NCI-H2227 treated with DMSO at 0.1 percent for 48 hours (cell line): ENCODE data around the gene CENPX.
A peak's percentile ranks its signal among the peaks of the same experiment; 100 is the strongest.

Experiments
- DNase-seq: peaks from one replicate; lab custom pipeline; 2025; lab: John Stamatoyannopoulos, UW

CENPX gene

GRCh38 chr17:82055023-82055964 lies 32.6 kb upstream of the CENPX start:
- no peak for DNase-seq

GRCh38 chr17:82054351-82055022 lies 31.8 kb upstream of the CENPX start:
- DNase-seq = no peak

- DNase-seq = no peak
Measured at GRCh38 chr17:82053556-82054263, 31.0 kb upstream of the CENPX start.

GRCh38 chr17:82053130-82053529 lies 30.5 kb upstream of the CENPX start:
- no peak for DNase-seq

- DNase-seq = no peak
Measured at GRCh38 chr17:82052638-82053059, 30.0 kb upstream of the CENPX start.

GRCh38 chr17:82051776-82052637 lies 29.3 kb upstream of the CENPX start, which contains the start of the genes GPS1 and RFNG:
TSS of gene GPS1 (plus strand) at chr17:82051898. CDS start at chr17:82051932, 34 bp downstream.
TSS of gene RFNG (minus strand) at chr17:82051811. CDS start at chr17:82051766, 45 bp downstream.
- DNase-seq = peak; percentile 67

GRCh38 chr17:82050761-82051641 lies 28.3 kb upstream of the CENPX start:
- no peak for DNase-seq

- no peak for DNase-seq
Measured at GRCh38 chr17:82050152-82050760, 27.6 kb upstream of the CENPX start.

- no peak for DNase-seq
Measured at GRCh38 chr17:82049521-82049971, 26.9 kb upstream of the CENPX start.

GRCh38 chr17:82049106-82049505 lies 26.4 kb upstream of the CENPX start:
- no peak for DNase-seq

- no peak for DNase-seq
Measured at GRCh38 chr17:82048571-82048971, 25.9 kb upstream of the CENPX start.

- no peak for DNase-seq
Measured at GRCh38 chr17:82047914-82048570, 25.4 kb upstream of the CENPX start.

GRCh38 chr17:82047379-82047778 lies 24.7 kb upstream of the CENPX start:
- DNase-seq = no peak

GRCh38 chr17:82046903-82047302 lies 24.2 kb upstream of the CENPX start:
- no peak for DNase-seq

- no peak for DNase-seq
Measured at GRCh38 chr17:82045936-82046484, 23.3 kb upstream of the CENPX start.

- DNase-seq = no peak
Measured at GRCh38 chr17:82043507-82043906, 20.8 kb upstream of the CENPX start.

- no peak for DNase-seq
Measured at GRCh38 chr17:82042649-82043048, 20.0 kb upstream of the CENPX start.

GRCh38 chr17:82041144-82041814 lies 18.6 kb upstream of the CENPX start:
- no peak for DNase-seq
